PC-9 (cell line): ENCODE data around the gene HERPUD2. TPM values are rescaled to one million over a fixed set of nuclear protein-coding genes. Genes with fewer than 3 reads are reported as not detected.

Source experiments
- BruUV-seq: library from RNA; stranded (reverse); fragments of 400-500 nt; replicated peaks from 2 replicates; lab custom pipeline; 2021; lab: Mats Ljungman, UMichigan
- CTCF ChIA-PET: fragments of 300-600 bp; sonication (Branson Sonifier 250); formaldehyde crosslinking; loops from one replicate; lab custom pipeline; 2022; ENCODE audit warnings: antibody characterized with exemption; lab: Charles Lee
- POLR2A ChIA-PET: fragments of 300-600 bp; sonication (Branson Sonifier 250); formaldehyde crosslinking; loops from one replicate; lab custom pipeline; 2022; ENCODE audit warnings: antibody characterized with exemption; ENCODE audit not compliant: unreplicated experiment; lab: Charles Lee
- DNase-seq, 2 experiments: peaks; one replicate each; pipeline versions ENCODE4 v3.0.0 to v3.0.0-alpha.2; 2015 to 2022; ENCODE audit warnings: mixed read lengths in 1 of 2
- H2AFZ ChIP-seq: fragments of 200-600 bp; sonication (generic); 2 replicates; pipeline ENCODE4 v1.8.1; 2017; ENCODE audit warnings: antibody characterized with exemption
- H3F3A ChIP-seq: fragments of 200-600 bp; sonication (generic); 2 replicates; pipeline ENCODE4 v1.8.1; 2017; ENCODE audit warnings: antibody characterized with exemption, mild to moderate bottlenecking, low read depth; ENCODE audit not compliant: insufficient read depth
- H3K27ac ChIP-seq: fragments of 200-600 bp; sonication (generic); 2 replicates; pipeline ENCODE4 v1.6.1; 2016; ENCODE audit warnings: mixed run types
- H3K27me3 ChIP-seq: fragments of 200-600 bp; sonication (generic); 2 replicates; pipeline ENCODE4 v1.6.1; 2016; ENCODE audit warnings: low read depth, mixed run types; ENCODE audit not compliant: insufficient read depth
- H3K36me3 ChIP-seq: fragments of 200-600 bp; sonication (generic); 2 replicates; pipeline ENCODE4 v1.6.1; 2016; ENCODE audit warnings: low read depth, mixed run types
- H3K4me1 ChIP-seq: fragments of 200-600 bp; sonication (generic); replicated peaks from 2 replicates; pipeline ENCODE4 v1.6.1; 2016; ENCODE audit warnings: mixed run types; ENCODE audit not compliant: insufficient read depth
- H3K4me2 ChIP-seq: fragments of 200-600 bp; sonication (generic); 2 replicates; pipeline ENCODE4 v1.6.1; 2017; ENCODE audit warnings: mixed run types
- H3K4me3 ChIP-seq: fragments of 200-600 bp; sonication (generic); 2 replicates; pipeline ENCODE4 v1.6.1; 2016; ENCODE audit warnings: mixed run types
- H3K79me2 ChIP-seq: fragments of 200-600 bp; sonication (generic); 2 replicates; pipeline ENCODE4 v1.6.1; 2017; ENCODE audit warnings: low read depth, mixed run types
- H3K9me2 ChIP-seq: fragments of 200-600 bp; sonication (generic); 2 replicates; pipeline ENCODE4 v1.8.1; 2017; ENCODE audit warnings: mild to moderate bottlenecking; ENCODE audit not compliant: insufficient read depth
- H3K9me3 ChIP-seq: fragments of 200-600 bp; sonication (generic); 2 replicates; pipeline ENCODE4 v1.8.1; 2016; ENCODE audit warnings: low read depth; ENCODE audit not compliant: insufficient read depth
- H4K20me1 ChIP-seq: fragments of 200-600 bp; sonication (generic); 2 replicates; pipeline ENCODE4 v1.8.1; 2017; ENCODE audit not compliant: insufficient read depth
- EZH2 ChIP-seq: fragments of 200-600 bp; sonication (generic); IDR thresholded peaks from 2 replicates; pipeline ENCODE4 v1.8.0; 2017; ENCODE audit warnings: antibody characterized with exemption, low read depth
- intact Hi-C: fragments of 100-400 bp; cut with micrococcal nuclease; formaldehyde crosslinking; loops from one replicate; pipeline ENCODE4 v1.10.0; 2022; ENCODE audit not compliant: unreplicated experiment
- total RNA-seq: library from RNA; stranded (reverse); gene quantifications from 2 replicates; pipeline ENCODE4 v1.2.3, GENCODE V29; 2021
- TF ChIP-seq, protein P1 (sequence below): fragments of 200-600 bp; sonication (generic); conservative IDR thresholded peaks from 2 replicates; pipeline ENCODE4 v1.6.1; 2017; ENCODE audit warnings: mixed run types, antibody characterized with exemption, mild to moderate bottlenecking, moderate library complexity

HERPUD2 gene
- total RNA-seq, 1 experiment from 2014 or later: 53.4 TPM

DNA sequence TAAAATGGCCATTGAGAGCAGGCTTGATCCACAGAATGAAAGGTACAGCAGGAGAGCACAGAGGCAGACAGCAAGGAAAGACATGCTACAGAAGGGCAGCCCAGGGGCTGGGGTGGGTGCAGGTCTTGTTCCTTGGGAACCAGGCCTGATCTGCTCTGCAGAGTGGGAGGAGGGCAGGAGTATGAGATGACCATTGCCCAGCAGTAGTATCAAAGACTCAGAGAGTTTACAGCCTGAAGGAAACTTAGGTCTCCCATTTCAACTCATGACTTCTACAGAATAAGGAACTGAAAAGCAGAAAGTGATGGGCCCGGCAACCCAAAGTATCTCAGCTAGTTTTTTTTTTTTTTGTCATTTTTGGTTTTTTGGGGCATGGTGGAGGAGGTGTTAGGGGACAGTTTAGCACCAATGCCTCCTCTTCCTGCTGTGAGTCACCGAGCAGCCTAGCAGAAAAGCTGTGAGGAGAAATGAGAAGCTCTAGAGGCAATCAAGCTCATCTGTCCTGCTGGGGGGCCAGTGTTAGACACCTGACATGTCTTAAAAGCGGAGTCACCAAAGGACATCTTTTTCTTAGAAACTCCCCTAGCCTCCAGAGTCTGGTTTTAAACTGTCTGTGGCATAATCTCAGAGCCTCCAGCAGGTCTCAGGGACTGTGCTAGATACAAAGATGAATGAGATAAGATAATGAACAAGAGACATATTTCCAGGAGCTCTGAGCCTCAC lies 34.3 kb upstream of the HERPUD2 start:
- no peak overlapping the region for H3K27ac ChIP-seq
- no peaks in the 10 kb centered on the region for H3K9me3 ChIP-seq
- no peak overlapping the region for H3K4me2 ChIP-seq
- no peaks in the 10 kb centered on the region for H3K9me2 ChIP-seq
- TF ChIP-seq, protein P1, sequence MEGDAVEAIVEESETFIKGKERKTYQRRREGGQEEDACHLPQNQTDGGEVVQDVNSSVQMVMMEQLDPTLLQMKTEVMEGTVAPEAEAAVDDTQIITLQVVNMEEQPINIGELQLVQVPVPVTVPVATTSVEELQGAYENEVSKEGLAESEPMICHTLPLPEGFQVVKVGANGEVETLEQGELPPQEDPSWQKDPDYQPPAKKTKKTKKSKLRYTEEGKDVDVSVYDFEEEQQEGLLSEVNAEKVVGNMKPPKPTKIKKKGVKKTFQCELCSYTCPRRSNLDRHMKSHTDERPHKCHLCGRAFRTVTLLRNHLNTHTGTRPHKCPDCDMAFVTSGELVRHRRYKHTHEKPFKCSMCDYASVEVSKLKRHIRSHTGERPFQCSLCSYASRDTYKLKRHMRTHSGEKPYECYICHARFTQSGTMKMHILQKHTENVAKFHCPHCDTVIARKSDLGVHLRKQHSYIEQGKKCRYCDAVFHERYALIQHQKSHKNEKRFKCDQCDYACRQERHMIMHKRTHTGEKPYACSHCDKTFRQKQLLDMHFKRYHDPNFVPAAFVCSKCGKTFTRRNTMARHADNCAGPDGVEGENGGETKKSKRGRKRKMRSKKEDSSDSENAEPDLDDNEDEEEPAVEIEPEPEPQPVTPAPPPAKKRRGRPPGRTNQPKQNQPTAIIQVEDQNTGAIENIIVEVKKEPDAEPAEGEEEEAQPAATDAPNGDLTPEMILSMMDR: no peak
- TF ChIP-seq EZH2: no peak
- H3F3A ChIP-seq: no peaks in the 10 kb centered on the region
- no peak overlapping the region for H3K4me3 ChIP-seq
- H3K27me3 ChIP-seq: no peaks in the 10 kb centered on the region
- no peak overlapping the region for H2AFZ ChIP-seq
- no peaks in the 10 kb centered on the region for H4K20me1 ChIP-seq
- no TSS peak for BruUV-seq
- DNase-seq: no peak
- no peaks in the 10 kb centered on the region for H3K4me1 ChIP-seq
- H3K36me3 ChIP-seq: no peaks in the 10 kb centered on the region
- CTCF ChIA-PET: no interaction called here
- H3K79me2 ChIP-seq: no peaks in the 10 kb centered on the region
- intact Hi-C loops: no loop called here
- POLR2A ChIA-PET: interaction anchor here (0.5 to 0.6 kb wide), 2 partner anchors 278 to 507 kb away, joined by 4 to 5 read pairs; no protein-coding TSS in a partner anchor

DNA sequence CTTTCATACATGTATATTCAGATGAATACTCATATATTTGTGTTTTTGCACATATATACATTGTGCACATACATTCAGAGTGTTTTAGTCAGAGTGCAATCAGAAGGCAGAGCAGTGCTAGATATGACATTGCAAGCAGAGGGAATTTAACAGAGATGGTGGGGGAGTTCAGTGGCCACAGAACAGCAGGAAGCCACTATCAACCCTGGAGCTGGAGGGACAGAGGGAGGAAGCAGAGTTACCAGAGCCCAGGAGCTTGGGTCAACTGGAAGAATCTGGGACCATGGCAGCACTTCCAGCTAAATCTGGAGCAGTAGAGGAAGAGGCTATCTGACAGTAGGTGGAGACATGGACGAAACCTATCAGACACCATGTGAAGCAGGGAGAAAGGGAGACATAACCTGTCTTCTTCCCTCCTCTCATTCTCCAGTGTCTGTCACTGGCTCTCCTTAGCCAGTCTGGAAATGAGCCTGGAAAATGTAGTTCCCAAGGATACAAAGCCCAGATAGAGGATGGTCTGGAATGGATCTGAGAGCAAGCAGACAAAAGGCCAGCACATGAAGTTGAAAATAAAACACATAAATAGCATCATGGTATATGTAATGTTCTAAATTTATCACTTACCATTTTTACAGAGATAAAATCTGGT lies 33.6 kb upstream of the HERPUD2 start:
- H4K20me1 ChIP-seq: no peaks in the 10 kb centered on the region
- no TSS peak for BruUV-seq
- H3K4me1 ChIP-seq: no peaks in the 10 kb centered on the region
- no peak for TF ChIP-seq EZH2
- TF ChIP-seq, protein P1: no peak
- DNase-seq: no peak
- no peak overlapping the region for H2AFZ ChIP-seq
- ChIA-PET POLR2A (no interaction called here), CTCF (no interaction called here)
- no peaks in the 10 kb centered on the region for H3F3A ChIP-seq
- intact Hi-C loops: no loop called here
- 0 out of 2 replicates have a peak, but pooled peaks cover 1% of the 10 kb centered on the region for H3K9me2 ChIP-seq
- no peaks in the 10 kb centered on the region for H3K36me3 ChIP-seq
- no peaks in the 10 kb centered on the region for H3K27me3 ChIP-seq
- no peak overlapping the region for H3K27ac ChIP-seq
- no peak overlapping the region for H3K4me3 ChIP-seq
- H3K79me2 ChIP-seq: no peaks in the 10 kb centered on the region
- no peaks in the 10 kb centered on the region for H3K9me3 ChIP-seq
- H3K4me2 ChIP-seq: no peak overlapping the region

DNA sequence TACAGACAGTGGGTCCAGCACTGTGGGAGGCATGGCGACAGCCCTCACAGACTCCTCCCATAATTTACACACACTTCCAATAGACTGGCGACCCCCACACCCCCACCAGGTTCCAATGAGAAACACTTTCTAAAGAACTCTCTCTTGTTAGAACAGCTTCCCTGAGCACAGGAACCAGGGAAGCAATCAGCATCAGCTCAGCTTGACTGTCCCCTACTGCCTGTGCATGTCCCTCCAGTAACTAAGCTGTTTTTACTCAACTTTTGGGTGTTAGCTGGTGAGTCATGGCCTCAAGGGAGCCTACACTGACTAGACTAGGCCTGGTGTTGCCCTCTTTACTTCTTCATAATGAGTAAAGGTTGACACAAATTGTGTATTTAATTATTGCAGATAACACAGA lies 32.6 kb upstream of the HERPUD2 start:
- Histone ChIP-seq H3K9me2 (0 out of 2 replicates have a peak, but pooled peaks cover 4% of the 10 kb centered on the region), H2AFZ (no peak overlapping the region), H3K27me3 (no peaks in the 10 kb centered on the region), H4K20me1 (no peaks in the 10 kb centered on the region), H3K4me2 (no peak overlapping the region), H3K4me3 (no peak overlapping the region), H3K27ac (no peak overlapping the region), H3F3A (no peaks in the 10 kb centered on the region), H3K36me3 (no peaks in the 10 kb centered on the region), H3K9me3 (no peaks in the 10 kb centered on the region), H3K4me1 (no peaks in the 10 kb centered on the region), H3K79me2 (no peaks in the 10 kb centered on the region)
- ChIA-PET POLR2A (no interaction called here), CTCF (no interaction called here)
- TF ChIP-seq, protein P1: no peak
- no peak for TF ChIP-seq EZH2
- BruUV-seq: no TSS peak
- intact Hi-C loops: no loop called here
- DNase-seq: no peak
